Left ventricle myocardium inferior (tissue), 1 donor: ENCODE results near the gene P2RX2. TPM values are rescaled to one million over a fixed set of nuclear protein-coding genes. Genes with fewer than 3 reads are reported as not detected.

Source experiments
- DNase-seq: peaks from one replicate; pipeline ENCODE4 v3.0.0-alpha.2; 2020
- H3K27ac ChIP-seq: fragments of 200-600 bp; replicated peaks from 2 replicates; pipeline ENCODE4 v1.8.0; 2021
- H3K27me3 ChIP-seq: fragments of 200-600 bp; 2 replicates; pipeline ENCODE4 v1.8.0; 2021; ENCODE audit warnings: low read depth
- H3K36me3 ChIP-seq: fragments of 200-600 bp; 2 replicates; pipeline ENCODE4 v1.8.0; 2021
- H3K4me1 ChIP-seq: fragments of 200-600 bp; 2 replicates; pipeline ENCODE4 v1.8.0; 2021
- H3K4me3 ChIP-seq: fragments of 200-600 bp; 2 replicates; pipeline ENCODE4 v1.8.0; 2021; ENCODE audit warnings: mild to moderate bottlenecking, moderate library complexity
- H3K9me3 ChIP-seq: fragments of 200-600 bp; replicated peaks from 2 replicates; pipeline ENCODE4 v1.8.0; 2021
- CTCF ChIP-seq: fragments of 200-600 bp; IDR thresholded peaks from 2 replicates; pipeline ENCODE4 v1.8.0; 2021; ENCODE audit warnings: antibody characterized with exemption, mild to moderate bottlenecking, borderline replicate concordance
- intact Hi-C: fragments of 100-400 bp; cut with micrococcal nuclease; formaldehyde crosslinking; loops from one replicate; pipeline ENCODE4 v1.11.0; 2022
- total RNA-seq: library from RNA; stranded (reverse); fragmentation: NEBNext Ultra II Directional; extraction: Animal tissue kit (Norgen Biotek cat#: 25700); gene quantifications from one replicate; pipeline ENCODE4 v1.2.1, GENCODE V29; 2021
- donor health status: DM: no; HTN: yes; CAD: no; lungs with severe emphysema.

The P2RX2 gene
- total RNA-seq, 1 donor from 2014 or later, result not detected

- intact Hi-C loops, result no loop called here
- no peak for TF ChIP-seq CTCF
- no peak for DNase-seq
- Histone ChIP-seq H3K36me3 (peaks cover 78% of the 10 kb centered on the region), H3K4me1 (no peaks in the 10 kb centered on the region), H3K9me3 (no peaks in the 10 kb centered on the region), H3K27me3 (no peaks in the 10 kb centered on the region), H3K4me3 (no peak overlapping the region), H3K27ac (no peak overlapping the region)
Measured at GRCh38 chr12:132651444-132652100, 33.0 kb downstream of the P2RX2 start.

GRCh38 chr12:132653567-132654290 is 35.2 kb downstream of the P2RX2 start:
- H3K27ac ChIP-seq, result no peak overlapping the region
- H3K4me1 ChIP-seq, result no peaks in the 10 kb centered on the region
- intact Hi-C loops, result no loop called here
- H3K36me3 ChIP-seq, result peaks cover 79% of the 10 kb centered on the region
- no peaks in the 10 kb centered on the region for H3K27me3 ChIP-seq
- no peak for DNase-seq
- no peak overlapping the region for H3K4me3 ChIP-seq
- TF ChIP-seq CTCF, result no peak
- H3K9me3 ChIP-seq, result no peaks in the 10 kb centered on the region

GRCh38 chr12:132657004-132657727 is 38.6 kb downstream of the P2RX2 start:
- Histone ChIP-seq H3K36me3 (peaks cover 95% of the 10 kb centered on the region), H3K9me3 (no peaks in the 10 kb centered on the region), H3K27ac (no peak overlapping the region), H3K4me3 (no peak overlapping the region), H3K27me3 (no peaks in the 10 kb centered on the region), H3K4me1 (no peaks in the 10 kb centered on the region)
- intact Hi-C loops, result no loop called here
- TF ChIP-seq CTCF, result no peak
- DNase-seq, result no peak

GRCh38 chr12:132658149-132658894 is 39.7 kb downstream of the P2RX2 start:
- DNase-seq, result no peak
- H3K4me3 ChIP-seq, result no peak overlapping the region
- intact Hi-C loops, result no loop called here
- H3K27me3 ChIP-seq, result no peaks in the 10 kb centered on the region
- peaks cover 95% of the 10 kb centered on the region for H3K36me3 ChIP-seq
- H3K9me3 ChIP-seq, result no peaks in the 10 kb centered on the region
- no peak overlapping the region for H3K27ac ChIP-seq
- TF ChIP-seq CTCF, result no peak
- H3K4me1 ChIP-seq, result peaks cover 4% of the 10 kb centered on the region

GRCh38 chr12:132659146-132659545 is 40.6 kb downstream of the P2RX2 start:
- Histone ChIP-seq H3K36me3 (peaks cover 98% of the 10 kb centered on the region), H3K4me1 (peaks cover 4% of the 10 kb centered on the region), H3K27ac (no peak overlapping the region), H3K4me3 (no peak overlapping the region), H3K9me3 (no peaks in the 10 kb centered on the region), H3K27me3 (no peaks in the 10 kb centered on the region)
- intact Hi-C loops, result no loop called here
- no peak for DNase-seq
- TF ChIP-seq CTCF, result no peak
